Measurements from ENCODE around the gene LCA5L.
"Not testable (repeated sequence)": the region's sequence is repeated elsewhere in the genome, so short reads cannot be mapped to it uniquely, and the experiment has no call there.

Gene LCA5L

DNA sequence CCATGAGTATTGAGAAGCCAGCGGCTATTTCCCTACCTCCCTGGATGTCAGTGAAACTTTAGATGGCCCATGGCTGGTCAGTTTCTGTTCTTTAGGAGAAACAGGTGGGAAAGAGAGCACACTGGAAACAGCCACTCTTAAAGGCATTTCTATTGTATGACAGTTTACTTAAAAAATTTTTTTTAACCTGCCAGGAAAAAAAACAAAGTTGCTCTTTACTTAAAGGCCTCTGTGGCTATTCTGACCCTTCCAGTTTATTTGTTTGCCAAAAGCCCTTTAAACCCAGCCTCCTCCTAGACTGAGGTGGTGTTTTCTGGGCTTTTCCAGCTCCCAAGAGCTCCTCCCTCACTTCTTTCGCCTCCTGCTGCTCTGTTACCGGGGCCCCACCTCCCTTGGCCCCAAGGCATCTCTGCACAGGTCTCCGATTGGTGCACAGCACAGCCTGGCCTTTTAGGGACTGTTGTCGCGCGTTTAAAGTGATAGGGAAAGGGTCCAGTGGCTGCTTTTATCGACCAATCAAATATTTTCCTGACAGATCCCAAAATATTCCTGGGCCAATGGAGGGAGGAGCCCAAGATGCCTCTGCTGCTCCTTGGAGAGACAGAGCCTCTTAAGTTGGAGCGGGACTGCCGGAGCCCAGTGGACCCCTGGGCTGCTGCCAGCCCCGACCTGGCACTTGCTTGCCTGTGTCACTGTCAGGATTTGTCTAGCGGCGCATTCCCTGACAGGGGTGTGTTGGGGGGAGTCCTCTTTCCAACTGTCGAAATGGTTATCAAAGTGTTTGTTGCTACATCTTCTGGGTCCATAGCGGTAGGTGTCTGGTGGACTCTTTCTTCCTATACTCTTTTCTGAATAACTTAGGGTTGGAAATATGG lies 6.0 kb upstream of the LCA5L start, which contains the start of gene SH3BGR:
TSS of gene SH3BGR (plus strand) at position 639 of the 875 bp plus-strand sequence. CDS start at position 766, 127 bp downstream.
- peak; percentile 67 for DNase-seq

DNA sequence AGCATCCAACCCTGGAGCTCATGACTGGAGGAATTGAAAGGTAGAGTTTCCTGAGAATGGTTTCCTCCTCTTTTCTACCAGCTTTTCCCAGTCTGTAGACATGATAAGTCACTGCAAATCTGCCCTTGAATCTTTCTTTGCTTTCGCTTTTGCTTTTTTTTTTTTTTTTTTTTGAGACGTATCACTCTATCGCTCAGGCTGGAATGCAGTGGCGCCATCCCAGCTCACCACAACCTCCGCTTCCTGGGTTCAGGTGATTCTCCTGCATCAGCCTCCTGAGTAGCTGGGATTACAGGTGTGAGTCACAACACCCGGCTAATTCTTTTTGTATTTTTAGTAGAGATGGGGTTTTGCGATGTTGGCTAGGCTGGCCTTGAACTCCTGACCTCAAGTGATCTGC lies 1.7 kb upstream of the LCA5L start:
- peak; percentile 41 for DNase-seq

DNA sequence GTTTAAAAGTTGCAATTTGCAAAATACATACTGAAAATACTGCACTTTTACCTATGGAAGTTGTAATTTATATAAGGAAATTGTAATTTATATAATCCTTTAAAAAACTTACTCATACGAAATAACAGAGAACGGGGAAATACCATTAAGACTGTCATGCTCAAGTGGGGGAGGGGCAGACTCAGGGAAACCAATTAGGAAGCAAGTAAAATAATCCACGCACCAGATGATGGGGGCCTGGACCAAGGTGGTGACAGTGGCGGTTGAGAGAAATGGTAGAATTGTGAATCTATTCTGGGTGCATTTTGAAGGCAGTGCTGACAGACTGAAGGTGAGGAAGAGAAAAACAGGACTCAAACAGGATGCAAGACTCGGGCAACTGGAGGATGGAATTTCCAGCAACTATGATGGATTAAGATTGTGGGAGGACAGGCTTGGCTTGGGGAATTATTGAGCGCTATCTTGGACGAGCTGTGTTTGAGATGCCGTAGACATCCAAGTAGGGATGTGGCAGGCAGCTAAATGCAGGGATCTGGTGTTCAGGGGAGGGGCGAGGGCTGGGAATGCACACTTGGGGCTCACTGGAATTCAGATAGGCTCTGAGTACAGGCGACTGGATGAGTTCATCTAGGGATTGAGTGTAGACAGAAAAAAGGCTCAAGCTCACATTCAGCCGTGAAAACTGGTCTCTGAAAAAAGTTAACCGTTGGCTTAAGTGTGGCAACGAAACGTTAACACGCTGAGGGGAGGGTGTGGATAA lies 977 bp downstream of the LCA5L start:
- no peak for DNase-seq

DNA sequence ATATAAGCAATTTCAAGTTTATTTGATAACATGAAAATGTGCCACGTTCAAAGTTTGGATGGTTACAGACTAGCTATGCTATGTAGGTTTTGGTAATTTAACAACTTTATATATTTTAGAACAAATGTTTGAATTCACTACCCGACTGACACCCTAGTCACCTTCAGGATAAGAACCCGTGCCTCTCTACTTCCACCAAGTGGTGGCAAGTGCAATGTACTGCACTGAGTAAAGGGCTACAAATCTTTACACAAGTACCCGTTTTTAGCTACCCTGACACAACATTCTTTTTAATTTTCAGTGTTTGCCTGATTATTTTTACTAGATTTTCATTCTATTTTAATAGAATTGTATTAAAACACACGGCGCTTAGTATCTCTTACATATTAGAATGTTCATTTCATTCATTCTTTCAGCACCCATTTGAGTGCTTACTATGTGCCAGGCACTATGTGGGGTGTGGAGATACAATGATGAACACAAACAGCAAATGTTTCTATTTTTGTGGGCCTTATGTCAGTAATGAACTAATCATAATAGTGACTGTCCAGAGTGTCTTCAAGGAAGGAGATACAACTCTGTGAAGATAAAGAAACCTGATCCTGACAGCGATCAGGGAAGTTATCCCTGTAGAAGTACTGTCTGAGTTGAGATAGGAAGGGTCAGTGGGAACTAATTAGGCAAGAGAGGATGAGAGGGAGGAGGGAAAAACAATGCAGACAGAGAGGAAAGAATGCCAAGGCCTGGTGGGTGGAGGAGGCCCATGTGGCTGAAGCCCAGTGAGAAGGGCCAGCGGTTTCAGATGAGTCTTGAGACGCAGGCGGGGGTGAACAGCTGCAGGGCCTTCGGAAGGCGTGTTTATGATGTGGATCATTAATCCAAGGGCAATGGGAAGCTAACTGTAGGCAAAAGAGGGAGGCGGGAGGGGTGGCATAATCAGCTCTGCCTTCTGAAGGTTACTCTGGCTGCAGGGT lies 3.8 kb downstream of the LCA5L start:
- DNase-seq: peak; percentile 90

DNA sequence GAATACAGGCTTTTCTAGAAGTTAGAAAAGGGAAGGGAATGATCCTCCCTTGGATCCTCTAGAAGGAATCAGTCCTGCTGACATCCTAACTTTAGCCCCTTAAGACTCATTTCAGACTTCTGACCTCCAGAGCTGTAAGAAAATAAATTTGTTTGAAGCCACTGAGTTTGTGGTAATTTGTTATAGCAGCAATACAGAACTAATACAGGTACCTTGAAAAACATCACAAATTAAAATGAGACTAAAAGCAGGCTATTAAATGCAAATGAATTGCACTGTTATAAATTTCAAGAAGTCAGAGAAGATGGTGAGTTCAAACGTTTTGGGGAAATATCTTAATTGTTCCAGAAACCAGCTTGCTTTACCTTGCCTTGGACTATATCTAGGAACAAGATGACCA lies 6.3 kb downstream of the LCA5L start:
- DNase-seq: no peak

DNA sequence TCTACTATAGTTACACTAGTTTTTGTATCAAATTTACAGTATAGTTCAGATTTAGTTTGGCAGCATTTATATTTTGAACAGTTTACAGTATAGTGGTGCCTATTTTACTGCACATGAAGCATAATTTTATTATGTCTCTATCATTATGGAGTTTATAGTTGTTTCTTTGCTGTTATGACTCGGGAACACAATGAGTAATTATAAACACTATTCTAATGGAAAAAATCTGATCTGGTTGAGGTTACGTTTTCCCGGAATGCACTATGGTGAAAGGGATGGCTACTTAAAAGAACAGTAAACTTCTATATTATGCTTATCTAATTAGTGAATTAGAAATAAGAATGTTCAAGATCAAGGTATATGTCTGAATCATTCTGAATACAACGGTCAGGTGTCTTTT lies 10.6 kb downstream of the LCA5L start:
- no peak for DNase-seq

DNA sequence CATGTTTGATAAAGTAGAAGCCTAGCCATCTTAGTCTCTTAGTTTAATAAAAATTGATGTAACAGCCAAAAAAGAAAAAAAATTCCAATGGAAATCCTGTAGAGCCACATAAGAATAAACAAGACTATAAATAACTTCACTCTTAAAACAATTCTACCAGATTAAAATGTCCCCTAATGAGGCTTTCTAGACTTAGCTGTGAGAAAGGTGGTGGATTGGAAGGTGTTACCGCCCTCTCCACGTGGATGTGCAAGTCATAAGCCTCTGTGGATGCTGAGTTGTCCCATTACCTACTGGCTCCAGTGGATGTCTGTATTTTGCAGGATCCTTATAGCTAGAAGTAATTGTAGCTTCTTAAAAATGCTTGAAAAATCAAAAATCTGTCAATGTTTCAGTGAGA lies 14.6 kb downstream of the LCA5L start:
- no peak for DNase-seq

DNA sequence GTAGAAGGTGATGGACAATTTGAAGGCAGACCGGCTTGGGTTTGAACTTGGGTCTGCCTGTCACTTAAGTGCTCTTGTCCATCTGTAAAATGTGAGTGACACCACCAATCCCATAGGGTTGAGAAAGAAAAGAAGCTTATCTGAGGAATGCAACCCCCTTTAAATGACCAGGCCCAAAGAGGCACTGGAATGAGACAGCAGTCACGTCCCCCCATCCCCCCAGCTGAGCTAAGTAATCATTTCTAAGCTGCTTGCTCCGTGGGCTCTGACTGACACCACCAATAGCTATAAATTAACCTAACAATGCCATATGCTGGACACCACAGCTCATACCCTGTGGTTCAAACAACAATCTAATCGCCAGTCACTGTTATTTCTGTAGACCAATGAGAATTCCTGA lies 15.1 kb downstream of the LCA5L start:
- DNase-seq: peak; percentile 32

DNA sequence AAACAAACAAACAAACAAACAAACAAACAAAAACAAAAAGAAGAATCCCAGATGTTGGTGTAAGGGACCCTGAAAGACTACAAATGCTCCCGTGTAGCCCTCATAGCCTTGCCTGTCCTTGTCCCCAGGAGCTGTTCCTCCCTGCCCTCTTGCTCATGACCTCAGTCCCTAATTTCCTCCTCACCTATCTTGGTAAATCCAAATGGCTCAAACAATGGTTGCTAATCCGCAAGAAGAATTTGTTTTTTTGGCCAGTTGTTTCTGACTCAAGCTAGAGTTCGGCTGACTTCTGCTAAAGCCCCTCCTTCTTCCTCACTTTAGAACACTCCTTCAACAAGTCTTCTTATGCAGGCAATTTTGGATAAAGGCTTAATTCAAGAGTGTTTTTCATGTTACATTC lies 15.6 kb downstream of the LCA5L start:
- DNase-seq: no peak

DNA sequence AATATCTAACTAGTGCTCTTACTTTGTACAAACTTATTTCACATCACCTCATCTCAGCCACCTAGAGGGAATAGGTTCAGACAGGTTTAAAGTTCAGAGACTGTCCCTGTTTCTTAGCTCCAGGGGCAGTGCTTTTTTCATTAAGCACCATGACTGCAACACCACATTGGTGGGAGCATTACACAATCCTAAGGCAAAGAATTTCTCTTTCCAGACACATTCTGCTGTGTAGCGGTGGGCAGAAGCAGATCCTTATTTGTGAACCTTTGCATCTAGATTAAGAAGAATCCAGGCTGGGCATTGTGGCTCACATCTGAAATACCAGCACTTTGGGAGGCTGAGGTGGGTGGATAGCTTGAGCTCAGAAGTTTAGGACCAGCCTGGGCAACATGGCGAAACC lies 16.1 kb downstream of the LCA5L start:
- DNase-seq: no peak

DNA sequence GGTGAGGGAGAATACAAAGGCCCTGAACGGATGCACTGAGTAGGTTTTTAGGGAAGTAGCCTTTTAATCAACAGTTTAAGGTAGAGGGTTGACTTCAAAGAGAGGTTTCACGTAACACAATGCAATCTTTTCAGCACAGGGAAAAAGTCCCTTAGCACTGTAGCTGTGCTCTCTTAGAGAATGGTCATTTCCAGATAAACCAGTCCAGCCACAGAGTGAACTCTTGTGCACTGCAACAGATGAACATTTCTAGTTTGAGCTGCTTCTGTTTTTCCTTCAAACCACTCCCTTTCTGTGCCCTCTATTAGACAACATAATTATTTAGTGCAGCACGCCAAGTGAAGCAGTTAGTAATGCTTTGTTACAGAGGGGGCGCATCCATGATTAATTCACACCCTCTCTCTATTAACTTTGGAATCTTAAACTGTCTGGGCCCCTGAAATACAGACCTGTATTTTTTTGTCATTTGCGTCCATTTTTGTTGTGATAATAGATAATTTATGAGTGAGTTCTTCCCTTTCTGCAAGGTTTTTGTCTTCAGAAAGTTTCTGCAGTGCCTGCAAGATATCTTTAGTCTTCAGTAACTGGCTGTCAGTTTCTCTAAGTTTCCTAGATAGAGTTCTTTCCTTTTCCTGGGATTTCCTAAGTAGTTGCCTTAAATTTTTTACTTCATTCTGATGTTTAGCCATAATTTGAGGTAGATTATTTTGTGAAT lies 22.9 kb downstream of the LCA5L start:
- peak; percentile 93 for DNase-seq

DNA sequence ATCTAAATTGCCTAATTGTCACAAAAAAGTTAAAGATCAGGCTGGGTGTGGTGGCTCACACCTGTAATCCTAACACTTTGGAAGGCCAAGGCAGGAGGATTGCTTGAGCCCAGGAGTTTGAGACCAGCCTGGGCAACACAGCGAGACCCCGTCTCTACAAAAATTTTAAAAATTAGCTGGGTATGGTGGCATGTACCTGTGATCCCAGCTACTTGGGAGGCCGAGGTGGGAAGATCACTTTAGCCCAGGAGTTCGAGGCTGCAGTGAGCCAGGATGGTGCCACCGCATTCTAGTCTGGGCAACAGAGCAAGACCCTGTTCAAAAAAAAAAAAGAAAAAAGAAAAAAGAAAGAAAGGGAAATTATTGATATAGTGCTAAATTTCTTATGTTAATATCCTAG lies 26.4 kb downstream of the LCA5L start:
- DNase-seq: not testable (repeated sequence)

DNA sequence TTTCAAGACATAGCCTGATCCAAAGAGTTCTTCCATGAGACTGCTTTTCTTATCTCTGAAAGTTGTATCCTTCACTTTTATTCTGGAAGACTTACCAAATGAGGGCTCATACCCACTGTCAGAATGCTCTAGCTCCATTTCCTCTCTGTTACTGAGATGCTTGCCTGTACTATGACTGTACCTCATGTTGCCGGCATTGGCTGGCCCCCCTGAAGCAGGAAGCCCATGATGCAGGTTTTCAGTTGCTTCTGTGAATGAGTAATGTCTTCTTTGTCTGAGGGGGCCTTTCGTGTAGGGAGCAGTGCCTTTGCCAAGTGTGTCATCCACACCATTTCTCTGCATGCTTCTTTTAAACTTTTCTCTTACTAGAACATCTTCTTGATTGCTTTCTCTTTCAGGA lies 39.5 kb downstream of the LCA5L start:
- DNase-seq: no peak

DNA sequence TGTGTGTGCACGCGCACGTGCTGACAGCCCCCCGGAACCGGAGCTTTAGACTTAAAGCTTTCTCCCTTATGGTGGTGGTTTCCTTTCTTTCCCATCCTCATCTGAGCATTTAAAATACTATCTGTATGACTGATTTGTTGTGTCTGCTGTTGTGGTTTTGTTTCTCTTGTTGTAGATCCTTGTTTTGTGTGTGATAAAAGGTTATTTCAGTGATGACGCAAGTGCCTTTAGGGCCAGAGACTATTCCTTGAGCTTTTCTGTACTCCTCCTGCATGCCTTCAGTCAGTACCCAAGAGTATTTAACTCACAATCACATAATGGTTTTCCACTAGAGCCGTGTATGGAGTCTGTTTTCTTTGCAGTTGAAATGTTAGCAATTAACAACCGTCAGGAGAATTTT lies 45.4 kb downstream of the LCA5L start:
- DNase-seq: no peak

DNA sequence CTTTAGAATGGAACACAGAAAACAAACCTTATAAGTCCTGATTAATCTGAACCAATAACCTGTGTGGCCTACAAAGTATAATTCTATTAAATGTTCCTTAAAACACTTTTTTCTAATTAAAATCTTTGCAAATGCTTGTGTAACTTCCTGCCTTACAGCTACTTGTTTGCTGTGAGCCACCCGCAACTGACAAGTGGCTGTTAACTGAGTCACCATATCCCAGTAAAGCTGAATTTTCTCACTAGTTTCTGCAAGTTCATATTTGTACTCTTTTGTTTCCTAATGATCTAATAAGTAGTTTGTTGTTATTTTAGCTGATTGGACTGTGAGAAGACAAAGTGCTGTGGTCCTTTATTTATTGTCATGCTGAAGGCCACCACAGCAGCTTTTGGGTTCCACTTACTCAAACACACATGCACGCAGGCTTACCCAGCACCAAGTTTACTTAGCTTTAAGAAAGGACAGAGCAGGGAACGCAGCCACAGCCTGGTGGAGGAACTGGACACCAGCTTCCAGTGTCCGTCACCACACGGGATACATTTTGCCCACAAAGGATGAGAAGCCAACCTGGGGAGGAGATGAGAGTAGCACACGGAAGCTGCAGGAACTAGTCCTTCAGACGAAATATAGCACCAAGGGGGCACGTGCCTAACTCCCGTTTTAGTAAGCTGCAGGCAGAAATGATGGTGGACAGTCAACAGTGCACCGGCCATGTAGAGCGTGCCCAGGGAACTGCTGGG lies 47.8 kb downstream of the LCA5L start:
- no peak for DNase-seq

DNA sequence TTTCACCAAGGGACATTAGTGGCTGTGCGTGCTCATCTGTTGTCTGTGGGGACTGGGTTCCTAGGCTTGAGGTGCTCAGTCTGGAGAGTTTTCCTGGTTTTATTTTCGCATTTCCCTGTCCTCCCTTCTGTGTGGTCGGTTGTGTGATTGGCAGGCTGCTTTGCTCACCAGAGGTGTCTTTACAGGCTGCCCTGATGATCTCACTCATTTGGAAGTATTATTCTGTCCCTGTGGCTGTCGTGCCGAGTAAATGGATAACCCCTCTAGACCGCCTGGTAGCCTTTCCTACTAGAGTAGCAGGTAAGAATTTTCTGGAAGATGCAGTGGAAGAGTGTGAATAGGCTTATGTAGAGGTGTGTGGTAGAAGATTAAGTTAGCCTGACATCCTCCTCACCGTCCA lies 52.6 kb downstream of the LCA5L start:
- DNase-seq: no peak

DNA sequence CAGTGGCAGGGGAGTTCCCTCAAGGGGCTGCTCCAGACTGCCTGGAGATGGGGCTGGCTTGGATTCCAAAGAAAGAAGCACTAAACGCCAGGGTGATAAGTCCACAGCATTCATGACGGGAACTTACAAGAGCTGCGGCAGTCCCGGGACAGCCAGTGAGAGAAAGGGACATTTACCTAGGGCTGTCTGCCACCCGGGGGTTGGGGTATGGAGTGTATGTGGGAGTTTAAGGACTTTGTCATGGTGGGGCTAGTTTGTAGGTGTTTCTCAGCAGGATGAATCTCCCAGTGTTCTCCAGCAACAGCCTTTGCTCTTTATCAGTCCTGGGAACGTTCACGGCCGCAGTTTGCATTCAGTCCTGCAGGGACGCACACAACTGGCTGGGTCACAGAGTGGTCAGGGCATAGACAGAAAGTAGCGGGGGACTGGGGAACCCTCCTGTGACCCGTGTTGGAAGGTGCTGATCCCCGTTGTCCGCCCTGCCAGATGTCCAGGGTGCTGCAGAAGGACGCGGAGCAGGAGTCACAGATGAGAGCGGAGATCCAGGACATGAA lies 55.3 kb downstream of the LCA5L start:
- DNase-seq: no peak

DNA sequence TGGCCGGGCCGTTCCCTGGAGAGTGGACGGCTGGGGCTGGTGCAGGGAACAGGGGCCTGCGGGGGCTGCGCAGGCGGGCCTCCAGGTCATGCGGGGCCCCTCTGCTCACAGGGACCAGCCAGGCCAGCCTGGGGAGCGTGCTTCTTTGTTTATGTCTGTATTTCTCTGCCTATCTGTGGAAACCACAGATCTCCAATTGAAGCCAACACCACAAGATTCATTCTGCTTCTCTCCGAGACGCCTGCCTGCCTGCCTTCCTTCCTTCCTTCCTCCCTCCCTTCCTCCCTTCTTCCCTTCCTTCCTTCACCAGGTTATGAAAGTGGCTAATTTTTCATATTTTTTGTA lies 56.8 kb downstream of the LCA5L start:
- no peak for DNase-seq

DNA sequence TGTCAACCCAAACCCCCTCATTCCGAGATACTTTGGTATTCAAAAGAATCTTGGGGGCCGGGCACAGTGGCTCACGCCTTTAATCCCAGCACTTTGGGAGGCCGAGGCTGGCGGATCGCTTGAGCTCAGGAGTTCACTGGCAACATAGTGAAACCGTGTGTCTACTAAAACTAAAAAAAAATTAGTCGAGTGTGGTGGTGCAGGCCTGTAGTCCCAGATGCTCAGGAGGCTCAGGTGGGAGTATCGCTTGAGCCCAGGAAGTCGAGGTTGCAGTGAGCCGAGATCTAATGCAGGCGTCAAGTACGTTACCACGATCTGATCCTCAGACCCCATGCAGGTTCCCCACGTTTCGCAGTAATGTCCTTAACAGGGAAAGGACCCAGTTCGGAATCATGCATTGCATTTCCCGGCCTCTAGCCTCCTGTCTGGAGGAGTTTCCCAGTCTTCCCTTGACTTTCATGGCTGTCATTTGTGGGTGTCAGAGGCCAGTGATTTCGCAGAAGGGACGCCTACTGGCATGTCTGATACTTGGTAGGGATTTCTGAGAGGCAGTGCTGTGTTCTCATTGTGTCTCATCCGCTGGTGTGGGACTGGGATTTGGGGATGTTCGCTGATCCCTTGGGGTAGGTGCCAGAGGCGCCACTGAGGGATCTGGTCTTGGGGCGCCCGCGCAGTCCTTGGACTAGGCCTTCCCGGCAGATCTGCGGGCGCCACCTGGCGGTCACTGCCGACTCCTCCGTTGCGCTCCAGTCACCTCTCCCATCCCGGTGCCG lies 57.4 kb downstream of the LCA5L start:
- DNase-seq: peak; percentile 97

DNA sequence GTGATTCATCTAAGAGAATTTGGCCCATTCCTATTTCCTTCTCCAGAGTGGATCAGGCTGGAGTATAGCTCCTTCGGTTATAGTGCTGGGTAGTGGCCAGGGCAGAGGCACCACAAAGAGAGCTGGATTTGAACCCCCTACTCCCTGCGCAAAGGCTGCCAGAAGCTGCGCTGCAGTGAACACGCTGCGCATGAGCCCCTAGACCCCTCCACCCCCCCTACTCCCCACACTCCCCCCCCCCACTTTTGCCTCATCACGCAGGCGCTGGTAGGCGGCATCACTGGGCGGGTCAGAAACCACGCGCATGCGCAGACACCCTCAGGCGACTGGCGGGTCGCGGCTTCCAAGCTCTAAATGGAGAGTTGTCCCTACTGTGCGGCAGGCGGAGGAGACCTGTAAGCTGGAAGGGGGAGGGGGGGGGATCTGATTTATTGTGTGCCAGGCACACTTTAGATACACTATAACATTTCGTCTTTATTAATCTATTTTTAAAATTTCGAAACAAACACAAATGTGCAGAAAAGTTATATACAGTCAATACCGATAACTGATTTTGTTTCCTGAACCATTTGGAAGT lies 58.0 kb downstream of the LCA5L start:
- peak; percentile 98 for DNase-seq

Data from OCI-M1 (cell line).